ENCODE data around the gene INF2.
"Not testable (repeated sequence)": the region's sequence is repeated elsewhere in the genome, so short reads cannot be mapped to it uniquely, and the experiment has no call there.

Gene INF2

DNA sequence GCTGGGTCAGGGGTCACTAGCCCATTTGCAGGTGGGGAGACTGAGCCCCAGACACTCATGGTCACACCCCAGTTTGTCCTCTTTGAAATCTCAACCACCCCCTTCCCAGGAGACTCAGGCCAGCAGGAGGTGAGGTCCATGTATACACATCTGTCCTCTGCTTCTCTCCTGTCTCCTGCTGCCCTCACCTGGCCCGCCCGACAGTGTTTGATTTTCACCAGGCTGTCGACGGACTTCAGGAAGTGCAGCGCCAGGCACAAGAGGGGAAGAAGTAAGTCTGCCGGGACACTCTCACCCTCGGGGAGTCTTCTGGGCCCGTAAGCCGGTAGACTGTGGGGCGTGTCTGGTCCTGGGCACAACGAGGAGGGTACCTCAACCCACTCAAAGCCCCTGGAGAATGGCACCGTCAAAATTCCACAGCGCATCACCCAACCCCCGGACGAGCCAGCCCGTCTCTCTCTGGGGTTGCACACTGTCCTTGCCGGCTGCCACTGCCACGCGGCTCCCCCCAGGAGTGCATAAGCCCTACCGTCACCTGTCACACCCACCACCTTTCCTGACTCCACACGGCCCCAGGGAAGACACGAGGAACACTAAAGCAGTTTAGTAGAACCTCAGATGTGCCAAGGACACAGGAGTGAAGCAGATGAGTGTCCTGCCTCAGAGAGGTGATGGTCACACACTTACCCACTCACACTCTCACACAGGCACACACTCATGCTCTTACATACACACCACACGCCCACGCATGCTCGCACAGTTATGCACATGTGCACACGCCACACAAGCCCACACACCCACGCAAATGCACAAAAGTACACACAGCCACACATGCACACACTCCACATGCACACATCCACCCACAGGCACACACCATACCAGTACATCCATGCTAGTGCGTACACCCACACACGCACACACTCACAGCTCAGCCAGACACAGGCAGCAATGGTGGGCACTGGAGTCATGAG lies 50.4 kb downstream of the INF2 start:
- DNase-seq, result no peak

GRCh38 chr14:104741108-104741802 lies 51.8 kb downstream of the INF2 start:
- no peak for DNase-seq

GRCh38 chr14:104741803-104742251 lies 52.4 kb downstream of the INF2 start:
- no peak for DNase-seq

DNA sequence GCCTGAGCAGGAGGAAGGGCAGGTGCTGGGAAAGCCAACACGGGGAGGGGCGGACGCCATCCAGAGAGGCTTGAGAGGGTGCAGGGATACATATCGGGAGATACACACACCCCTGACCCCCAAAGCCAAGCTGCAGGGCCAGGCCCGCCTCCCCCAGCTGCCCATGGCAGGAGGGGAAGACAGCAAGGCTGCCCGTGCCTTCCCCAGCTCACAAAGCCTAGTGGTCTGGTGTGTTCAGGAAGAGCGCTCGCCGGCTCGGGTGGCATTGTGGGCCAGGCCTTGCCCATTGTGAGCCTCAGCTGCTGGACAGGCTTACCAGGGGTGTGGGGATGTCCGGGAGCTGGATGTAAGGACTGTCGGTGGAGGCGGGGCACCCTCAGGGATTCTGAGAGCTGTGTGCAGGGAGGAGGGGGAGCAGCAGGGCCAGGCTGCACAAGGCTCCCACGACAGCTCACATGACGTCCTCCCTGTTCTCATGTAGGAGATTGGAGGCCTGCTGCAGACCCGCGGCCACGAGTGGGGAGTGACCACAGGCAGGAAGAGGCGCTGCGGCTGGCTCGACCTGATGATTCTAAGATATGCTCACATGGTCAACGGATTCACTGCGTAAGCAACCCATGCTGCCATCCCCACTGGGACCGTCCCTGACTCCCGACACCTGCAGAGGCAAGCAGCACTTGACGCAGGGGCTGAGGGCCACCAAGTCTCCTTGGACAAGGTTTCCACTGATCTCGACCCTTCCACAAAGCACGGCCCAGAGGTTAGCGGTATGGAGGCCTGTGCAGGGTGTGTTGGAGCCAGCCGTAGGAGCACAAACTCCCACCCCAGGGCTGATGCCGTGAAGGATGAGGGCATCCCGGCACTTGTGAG lies 53.4 kb downstream of the INF2 start:
- DNase-seq, result no peak

DNA sequence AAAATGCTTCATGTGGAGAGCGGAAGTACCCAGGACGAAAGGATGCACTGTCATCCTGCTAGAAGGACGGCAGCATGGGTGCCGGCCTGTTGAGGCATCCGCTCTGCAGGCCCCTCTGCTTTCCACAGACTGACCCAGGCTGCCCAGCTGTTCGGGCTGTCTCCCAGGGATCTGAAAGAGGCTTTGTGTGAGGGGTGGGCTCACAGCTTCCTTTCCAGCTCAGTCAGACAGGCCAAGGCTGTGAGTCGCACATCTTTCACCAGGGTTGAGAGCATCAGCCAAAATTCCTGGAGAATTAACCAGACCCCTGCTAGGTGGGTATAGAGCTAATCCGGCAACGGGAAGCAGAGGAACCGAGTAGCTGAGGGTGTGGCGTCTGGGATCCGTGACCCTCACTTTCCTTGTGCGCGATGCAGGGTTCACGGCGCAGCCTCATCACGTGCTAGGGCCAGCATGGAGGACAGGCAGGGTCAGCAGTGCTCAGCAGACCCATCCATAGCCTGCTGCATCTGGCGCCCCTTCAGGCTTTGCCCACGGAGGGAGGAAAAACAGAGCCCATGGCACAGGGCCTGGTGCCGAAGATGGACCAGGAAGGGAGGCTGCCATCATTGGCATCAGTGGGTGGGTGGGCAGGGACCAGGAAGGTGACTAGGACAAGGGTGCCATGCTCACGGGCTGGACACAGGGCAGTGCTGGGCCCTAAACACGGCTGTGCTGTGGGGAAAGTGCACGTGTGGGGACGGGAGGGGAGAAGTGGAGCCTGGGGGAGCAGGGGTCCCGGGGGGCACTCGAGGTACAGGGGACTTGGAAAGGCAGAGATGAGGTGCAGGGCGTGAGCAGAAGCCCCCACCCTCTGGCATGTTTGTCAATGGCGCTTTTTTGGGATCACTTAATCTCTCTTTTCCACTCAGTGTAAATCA lies 54.3 kb downstream of the INF2 start:
- no peak for DNase-seq

GRCh38 chr14:104744484-104744883 lies 55.1 kb downstream of the INF2 start:
- DNase-seq, result no peak

DNA sequence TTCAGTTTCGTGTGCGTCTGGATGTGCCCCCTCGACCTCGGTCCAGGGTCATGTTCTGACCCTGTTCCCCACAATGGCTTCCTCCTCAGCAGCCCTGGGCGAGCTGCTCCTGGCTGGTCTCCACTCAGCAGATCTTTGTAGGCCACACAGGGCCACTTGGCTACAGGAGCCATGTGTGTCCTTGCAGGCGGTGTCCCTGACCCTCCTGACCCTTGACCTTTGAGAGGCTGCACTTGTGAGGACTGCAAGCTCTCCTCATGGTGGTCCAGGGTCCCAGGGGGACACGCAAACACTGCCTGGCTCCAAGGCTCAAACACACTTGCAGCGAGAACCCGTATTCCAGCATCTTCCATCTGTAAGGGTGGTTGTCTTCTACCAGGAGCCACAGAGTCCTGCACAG lies 56.0 kb downstream of the INF2 start:
- no peak for DNase-seq

DNA sequence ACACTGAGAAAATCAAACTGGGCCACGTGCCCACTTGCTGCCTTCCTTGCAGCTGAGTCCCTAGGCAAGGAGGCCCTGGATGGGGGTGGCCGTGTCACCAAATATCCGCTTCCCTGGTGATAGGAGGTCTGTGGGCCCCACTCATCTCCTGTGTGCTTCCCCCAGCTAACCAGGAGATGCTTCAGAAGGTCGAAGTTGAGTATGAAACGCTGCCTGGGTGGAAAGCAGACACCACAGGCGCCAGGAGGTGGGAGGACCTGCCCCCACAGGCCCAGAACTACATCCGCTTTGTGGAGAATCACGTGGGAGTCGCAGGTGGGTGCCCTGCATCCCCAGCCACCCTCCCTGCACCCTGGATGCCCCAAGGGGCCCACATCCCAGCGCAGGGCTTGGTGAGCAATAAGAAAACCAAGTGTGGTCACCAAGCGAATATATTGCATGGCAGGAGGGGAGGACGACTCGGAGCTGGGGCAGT lies 56.7 kb downstream of the INF2 start:
- no peak for DNase-seq

- no peak for DNase-seq
These were observed 57.6 kb downstream of the INF2 start for GRCh38 chr14:104746934-104747481.

DNA sequence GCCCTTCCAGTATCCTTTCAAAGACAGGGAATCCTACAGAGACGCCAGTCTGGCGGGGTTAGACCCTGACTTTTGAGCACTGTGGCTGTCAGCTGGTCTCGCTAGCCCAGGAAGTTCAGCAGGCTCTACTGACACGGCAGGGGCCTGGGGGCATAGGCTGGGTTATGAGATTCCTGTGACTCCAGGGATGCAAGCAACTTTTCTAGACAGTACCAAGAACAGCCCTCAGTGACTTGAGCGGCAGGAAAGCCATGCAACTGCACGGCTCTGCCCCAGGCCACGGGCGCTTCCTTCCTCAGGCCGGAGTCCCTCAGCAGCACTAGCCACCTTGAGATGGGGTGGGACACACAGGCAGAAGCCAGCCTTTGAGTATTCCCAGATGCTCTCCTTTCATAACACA lies 58.5 kb downstream of the INF2 start:
- DNase-seq, result no peak

- peak; percentile 59 for DNase-seq
These were observed 59.8 kb downstream of the INF2 start for GRCh38 chr14:104749111-104749649.

- no peak for DNase-seq
These were observed 60.8 kb downstream of the INF2 start for GRCh38 chr14:104750056-104750752.

- DNase-seq, result not testable (repeated sequence)
These were observed 61.3 kb downstream of the INF2 start for GRCh38 chr14:104750753-104751057.

- DNase-seq, result peak; percentile 52
These were observed 62.4 kb downstream of the INF2 start for GRCh38 chr14:104751539-104752422.

GRCh38 chr14:104752423-104752734 lies 63.0 kb downstream of the INF2 start:
- DNase-seq, result no peak

DNA sequence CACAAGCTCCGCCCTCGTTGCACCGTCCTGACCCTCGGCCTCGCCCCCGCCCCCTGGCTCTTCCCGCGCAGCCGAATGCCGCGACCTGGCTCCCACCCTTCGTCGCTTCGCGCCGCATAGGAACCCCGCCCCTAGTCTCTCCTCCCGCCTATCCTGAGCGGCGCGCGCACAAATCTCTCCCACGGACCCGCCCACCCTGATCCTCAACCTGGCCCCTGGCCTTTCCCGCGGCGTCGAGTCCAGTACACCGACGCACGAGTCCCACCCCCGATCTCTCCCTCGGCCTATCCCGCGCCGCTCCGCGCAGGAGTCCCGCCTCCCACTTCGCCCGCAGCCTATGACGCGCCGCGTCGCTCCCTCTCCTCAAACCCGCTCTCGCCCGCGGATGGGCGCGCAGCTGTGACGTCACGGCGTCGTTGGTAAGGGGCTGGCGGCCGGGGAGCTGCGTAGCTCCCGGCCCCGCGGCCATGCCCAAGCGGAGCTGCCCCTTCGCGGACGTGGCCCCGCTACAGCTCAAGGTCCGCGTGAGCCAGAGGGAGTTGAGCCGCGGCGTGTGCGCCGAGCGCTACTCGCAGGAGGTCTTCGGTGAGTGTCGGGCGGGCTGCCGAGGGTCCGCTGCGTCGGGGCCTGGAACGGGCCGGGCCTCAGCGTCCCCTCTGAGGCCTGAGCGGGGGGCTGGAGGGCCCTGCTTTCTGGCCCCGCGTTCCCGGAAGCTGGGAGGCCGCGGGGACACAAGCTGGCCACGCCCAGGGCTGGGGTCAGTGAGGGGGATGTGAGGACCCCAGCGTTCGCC lies 63.5 kb downstream of the INF2 start, which contains the start of gene SIVA1:
Gene SIVA1 (plus strand): TSS at position 413 of the 793 bp plus-strand sequence. CDS start 55 bp downstream, at position 468.
- DNase-seq, result peak; percentile 100

GRCh38 chr14:104753528-104754212 lies 64.3 kb downstream of the INF2 start:
- DNase-seq, result no peak

Data from femur (tissue), 1 donor.